RWPE2 (cell line): ENCODE measurements around the gene POMGNT2.
"Not testable (repeated sequence)": the region's sequence is repeated elsewhere in the genome, so short reads cannot be mapped to it uniquely, and the experiment has no call there.

Experiments
- ATAC-seq: fragments of 200-7000 bp; cut with Tn5 transposase; 3 replicates; pipeline ENCODE4 v1.9.1; 2021; ENCODE audit warnings: low read depth
- DNase-seq: peaks from one replicate; pipeline ENCODE4 v3.0.0-alpha.2; 2020; ENCODE audit warnings: low spot score
- H3K27ac ChIP-seq: fragments of 450-650 bp; 2 replicates; pipeline ENCODE4 v1.5.1; 2017; ENCODE audit warnings: mild to moderate bottlenecking; ENCODE audit not compliant: poor library complexity, severe bottlenecking
- H3K27me3 ChIP-seq: fragments of 250-450 bp; sonication (Bioruptor Pico); 2 replicates; pipeline ENCODE4 v1.5.1; 2021; ENCODE audit warnings: mild to moderate bottlenecking, moderate library complexity; ENCODE audit not compliant: insufficient read depth, poor library complexity, severe bottlenecking
- H3K36me3 ChIP-seq: fragments of 250-450 bp; sonication (Bioruptor Pico); 2 replicates; pipeline ENCODE4 v1.5.1; 2020; ENCODE audit warnings: low read depth, mild to moderate bottlenecking, moderate library complexity
- H3K4me1 ChIP-seq: fragments of 250-450 bp; sonication (Bioruptor Pico); 2 replicates; pipeline ENCODE4 v1.5.1; 2021; ENCODE audit warnings: mild to moderate bottlenecking, moderate library complexity; ENCODE audit not compliant: insufficient read depth, poor library complexity, severe bottlenecking
- H3K4me3 ChIP-seq: fragments of 250-450 bp; sonication (Bioruptor Pico); 2 replicates; pipeline ENCODE4 v1.5.1; 2021; ENCODE audit warnings: mild to moderate bottlenecking, moderate library complexity; ENCODE audit not compliant: severe bottlenecking
- H3K9me3 ChIP-seq: fragments of 250-450 bp; sonication (Bioruptor Pico); 2 replicates; pipeline ENCODE4 v1.5.1; 2021; ENCODE audit warnings: mild to moderate bottlenecking, moderate library complexity; ENCODE audit not compliant: severe bottlenecking
- TF ChIP-seq, protein P1 (sequence below): fragments of 450-650 bp; IDR thresholded peaks from one replicate; pipeline ENCODE4 v1.5.1; 2017; ENCODE audit warnings: mild to moderate bottlenecking, moderate library complexity; ENCODE audit not compliant: poor library complexity, severe bottlenecking

Gene POMGNT2

DNA sequence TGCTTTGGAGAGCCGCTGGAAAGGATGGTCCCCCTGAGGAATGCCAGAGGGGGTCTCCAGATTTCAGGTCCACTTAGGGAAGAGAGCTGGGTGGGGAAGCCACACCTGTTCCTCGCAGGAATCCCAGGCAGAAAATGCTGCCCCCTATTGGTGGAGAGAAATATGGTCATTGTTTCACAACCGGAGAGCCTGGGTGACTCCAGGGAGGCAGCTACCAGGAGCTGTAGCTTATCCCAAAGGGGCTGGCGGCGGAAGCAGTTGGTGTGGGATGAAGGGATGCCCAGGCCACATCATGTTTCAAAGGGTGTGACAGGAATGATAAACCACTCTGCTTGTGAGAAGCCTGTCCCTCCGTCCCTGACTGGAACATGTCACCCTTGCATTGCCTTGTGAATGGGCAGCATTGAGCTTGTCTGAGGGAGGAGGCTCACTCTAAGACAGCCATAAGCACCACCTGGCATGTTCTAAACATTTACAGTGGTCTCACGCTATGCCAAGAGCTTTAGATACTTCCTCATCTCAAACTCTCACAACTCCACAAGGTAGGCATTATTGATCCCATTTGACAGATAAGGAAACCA is 34.5 kb downstream of the POMGNT2 start:
- H3K36me3 ChIP-seq, result no peaks in the 10 kb centered on the region
- ATAC-seq, result no peak
- H3K27ac ChIP-seq, result no peak overlapping the region
- no peaks in the 10 kb centered on the region for H3K9me3 ChIP-seq
- DNase-seq, result no peak
- TF ChIP-seq, protein P1, sequence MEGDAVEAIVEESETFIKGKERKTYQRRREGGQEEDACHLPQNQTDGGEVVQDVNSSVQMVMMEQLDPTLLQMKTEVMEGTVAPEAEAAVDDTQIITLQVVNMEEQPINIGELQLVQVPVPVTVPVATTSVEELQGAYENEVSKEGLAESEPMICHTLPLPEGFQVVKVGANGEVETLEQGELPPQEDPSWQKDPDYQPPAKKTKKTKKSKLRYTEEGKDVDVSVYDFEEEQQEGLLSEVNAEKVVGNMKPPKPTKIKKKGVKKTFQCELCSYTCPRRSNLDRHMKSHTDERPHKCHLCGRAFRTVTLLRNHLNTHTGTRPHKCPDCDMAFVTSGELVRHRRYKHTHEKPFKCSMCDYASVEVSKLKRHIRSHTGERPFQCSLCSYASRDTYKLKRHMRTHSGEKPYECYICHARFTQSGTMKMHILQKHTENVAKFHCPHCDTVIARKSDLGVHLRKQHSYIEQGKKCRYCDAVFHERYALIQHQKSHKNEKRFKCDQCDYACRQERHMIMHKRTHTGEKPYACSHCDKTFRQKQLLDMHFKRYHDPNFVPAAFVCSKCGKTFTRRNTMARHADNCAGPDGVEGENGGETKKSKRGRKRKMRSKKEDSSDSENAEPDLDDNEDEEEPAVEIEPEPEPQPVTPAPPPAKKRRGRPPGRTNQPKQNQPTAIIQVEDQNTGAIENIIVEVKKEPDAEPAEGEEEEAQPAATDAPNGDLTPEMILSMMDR, result peak; percentile 27
- H3K4me1 ChIP-seq, result no peaks in the 10 kb centered on the region
- H3K27me3 ChIP-seq, result no peaks in the 10 kb centered on the region
- no peak overlapping the region for H3K4me3 ChIP-seq

DNA sequence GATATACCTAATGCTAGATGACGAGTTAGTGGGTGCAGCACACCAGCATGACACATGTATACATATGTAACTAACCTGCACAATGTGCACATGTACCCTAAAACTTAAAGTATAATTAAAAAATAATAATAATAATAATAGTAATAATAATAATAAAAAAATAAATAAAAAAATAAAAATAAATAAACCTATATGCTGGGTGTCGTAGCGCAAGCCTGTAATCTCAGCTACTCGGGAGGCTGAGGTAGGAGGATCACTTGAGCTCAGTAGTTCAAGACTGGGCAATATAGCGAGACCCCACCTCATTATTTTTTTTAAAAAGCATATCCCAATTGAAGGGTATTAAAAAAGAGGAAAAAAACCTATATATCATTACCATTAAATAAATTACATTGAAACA is 35.2 kb downstream of the POMGNT2 start:
- not testable (repeated sequence) for DNase-seq, H3K27ac ChIP-seq, ATAC-seq, H3K27me3 ChIP-seq, H3K9me3 ChIP-seq, H3K36me3 ChIP-seq, H3K4me1 ChIP-seq, H3K4me3 ChIP-seq

DNA sequence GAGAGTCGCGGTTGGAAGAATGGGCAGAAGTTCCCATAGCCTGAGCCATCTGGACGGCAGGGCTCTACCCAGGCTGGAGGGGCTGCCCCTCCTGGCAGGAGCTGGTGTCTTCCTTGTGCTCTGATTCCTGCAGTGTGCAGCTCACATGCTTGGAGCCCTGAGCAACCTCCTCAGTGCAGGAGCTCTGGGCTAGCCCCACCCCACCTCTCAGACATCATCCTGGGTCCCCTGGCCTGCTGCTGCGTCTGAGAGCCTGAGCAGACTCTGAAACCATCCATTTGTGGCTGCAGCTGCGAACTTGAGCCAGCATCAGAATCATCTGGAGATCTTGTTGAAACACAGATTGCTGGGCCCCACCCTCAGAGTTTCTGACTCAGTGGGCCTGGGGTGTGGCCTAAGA is 42.8 kb downstream of the POMGNT2 start:
- no peak overlapping the region for H3K4me3 ChIP-seq
- TF ChIP-seq, protein P1, result no peak
- no peaks in the 10 kb centered on the region for H3K36me3 ChIP-seq
- no peak for DNase-seq
- ATAC-seq, result no peak
- H3K4me1 ChIP-seq, result no peaks in the 10 kb centered on the region
- no peak overlapping the region for H3K27ac ChIP-seq
- no peaks in the 10 kb centered on the region for H3K9me3 ChIP-seq
- H3K27me3 ChIP-seq, result no peaks in the 10 kb centered on the region

DNA sequence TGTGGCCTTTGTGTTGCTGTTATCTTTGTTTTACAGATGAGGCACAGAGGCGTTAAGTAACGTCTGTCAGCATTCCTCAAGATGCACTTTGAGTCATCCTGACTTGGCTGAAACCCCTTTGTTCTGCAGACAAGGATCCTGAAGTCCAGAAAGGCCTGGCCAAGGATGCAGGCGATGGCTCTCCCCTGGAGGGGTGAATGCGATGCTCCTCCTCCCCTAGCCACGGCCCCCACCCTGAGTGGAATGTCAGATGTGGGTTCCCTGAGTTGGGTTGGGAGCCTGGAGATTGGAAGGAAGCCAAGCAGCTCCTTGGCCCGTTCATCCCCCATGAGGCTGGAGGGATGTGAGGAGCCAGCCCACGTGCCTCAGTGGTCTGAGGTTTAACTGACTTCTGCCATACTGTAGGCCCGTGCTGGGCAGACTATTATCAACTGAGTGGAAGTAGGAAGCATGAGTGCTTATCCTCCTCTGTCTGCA is 43.3 kb downstream of the POMGNT2 start:
- ATAC-seq (no peak), DNase-seq (no peak)
- no peaks in the 10 kb centered on the region for H3K36me3 ChIP-seq
- H3K9me3 ChIP-seq, result no peaks in the 10 kb centered on the region
- H3K4me1 ChIP-seq, result no peaks in the 10 kb centered on the region
- no peak overlapping the region for H3K4me3 ChIP-seq
- no peak overlapping the region for H3K27ac ChIP-seq
- TF ChIP-seq, protein P1, result no peak
- H3K27me3 ChIP-seq, result no peaks in the 10 kb centered on the region

DNA sequence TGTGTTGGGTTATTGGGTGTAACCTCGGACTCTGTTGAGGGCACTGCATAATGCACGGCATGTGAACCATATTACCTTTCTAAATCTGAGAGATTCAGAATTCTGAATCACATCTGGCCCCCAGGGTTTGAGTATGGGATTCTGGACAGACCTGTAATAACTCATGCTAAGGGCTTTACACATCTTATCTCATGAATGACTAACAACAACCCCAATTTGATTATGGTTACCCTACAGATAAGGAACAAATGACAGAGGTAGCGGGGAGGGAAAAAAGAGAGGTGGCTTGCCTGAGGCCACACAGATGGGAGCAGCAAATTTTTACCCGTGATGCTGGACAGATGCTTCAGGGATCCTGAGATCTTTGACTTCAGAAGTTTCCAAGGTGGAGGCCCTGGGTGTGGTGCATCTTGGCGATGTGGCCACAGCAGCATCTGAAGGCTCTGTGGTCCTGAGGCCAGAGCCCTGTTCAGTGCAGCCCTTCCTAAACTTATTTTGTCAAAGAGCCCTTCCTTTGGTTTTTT is 43.8 kb downstream of the POMGNT2 start:
- no peak for ATAC-seq
- no peaks in the 10 kb centered on the region for H3K4me1 ChIP-seq
- H3K27me3 ChIP-seq, result no peaks in the 10 kb centered on the region
- H3K9me3 ChIP-seq, result no peaks in the 10 kb centered on the region
- no peak overlapping the region for H3K27ac ChIP-seq
- no peak overlapping the region for H3K4me3 ChIP-seq
- H3K36me3 ChIP-seq, result no peaks in the 10 kb centered on the region
- TF ChIP-seq, protein P1, result no peak
- DNase-seq, result no peak
